Endothelial cell of hepatic sinusoid (primary cell): ENCODE data around the gene COX7A1.
"Not testable (repeated sequence)": the region's sequence is repeated elsewhere in the genome, so short reads cannot be mapped to it uniquely, and the experiment has no call there.

ENCODE experiments used
- in situ Hi-C: cut with HindIII; loops from 2 replicates; pipeline ENCODE4 v1.10.0; 2017; ENCODE audit warnings: low sequenced_read_pairs

COX7A1 gene

DNA sequence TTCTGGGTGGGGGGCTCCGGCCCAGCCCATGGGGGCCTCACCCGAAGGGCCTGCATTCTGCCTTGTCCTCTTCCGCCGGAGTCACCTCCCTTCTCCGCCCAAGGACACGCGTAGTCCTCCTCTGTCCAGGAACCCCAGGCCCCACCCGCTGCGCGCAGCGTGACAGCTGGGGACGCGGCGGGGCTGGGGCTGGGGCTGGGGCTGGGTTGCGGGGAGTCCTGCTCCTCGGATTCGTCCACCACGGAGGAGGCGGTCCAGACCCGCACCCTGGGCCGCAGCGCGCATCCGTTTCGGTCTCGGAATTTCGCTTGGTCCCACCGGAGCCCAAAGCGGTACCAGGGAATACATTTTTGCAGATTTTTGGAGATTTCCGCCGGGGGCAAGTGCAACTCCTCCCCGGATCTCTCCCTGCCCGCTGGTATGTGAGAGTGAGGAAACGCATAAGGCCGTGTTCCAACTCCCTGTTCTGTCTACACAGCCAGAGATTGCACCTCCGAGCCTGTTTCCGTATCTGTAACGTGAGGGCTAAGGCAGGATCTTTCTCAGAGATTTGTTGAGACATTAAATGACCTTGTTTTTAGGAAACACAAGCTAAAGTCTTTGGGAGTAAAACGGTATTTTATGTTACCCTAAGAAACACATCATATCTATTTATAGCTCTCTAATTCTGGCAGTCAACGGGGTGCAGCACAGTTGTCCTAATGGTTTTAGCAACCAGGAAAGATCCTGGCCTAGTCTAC is at the start of gene COX7A1:
COX7A1 (minus strand) TSS at position 96 of the 740 bp plus-strand sequence; CDS start at position 56, 40 bp downstream.
- in situ Hi-C loops: no loop called here

DNA sequence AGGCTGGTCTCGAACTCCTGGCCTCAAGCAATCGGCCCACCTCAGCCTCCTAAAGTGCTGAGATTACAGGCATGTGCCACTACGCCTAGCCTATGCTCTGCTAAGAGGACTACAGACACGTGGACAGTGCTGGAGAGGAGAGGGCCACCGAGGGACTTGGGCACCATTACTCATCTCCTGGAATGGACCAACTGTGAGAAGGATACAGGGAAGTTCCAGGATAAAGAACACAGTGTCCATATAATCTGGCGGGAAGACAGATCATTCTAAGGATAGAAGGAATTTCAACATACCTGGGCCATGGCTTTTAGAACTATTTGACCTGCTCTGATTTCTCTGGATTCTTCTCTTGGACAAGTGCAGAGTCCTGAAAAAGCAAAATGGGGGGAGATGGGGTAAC is 49.4 kb upstream of the COX7A1 start:
- in situ Hi-C loops: no loop called here

DNA sequence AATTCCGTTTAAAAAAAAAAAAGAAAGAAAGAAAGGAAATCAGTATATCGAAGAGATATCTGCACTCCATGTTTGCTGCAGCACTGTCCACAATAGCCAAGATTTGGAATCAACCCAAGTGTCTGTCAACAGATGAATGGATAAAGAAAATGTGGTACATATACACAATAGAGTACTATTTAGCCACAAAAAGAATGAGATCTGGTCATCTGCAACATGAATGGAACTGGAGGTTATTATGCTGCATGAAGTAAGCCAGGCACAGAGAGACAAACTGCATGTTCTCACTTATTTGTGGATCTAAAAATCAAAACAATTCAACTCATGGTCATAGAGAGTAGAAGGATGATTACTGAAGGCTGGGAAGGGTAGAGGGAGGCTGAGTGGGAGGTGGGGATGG is 45.9 kb upstream of the COX7A1 start:
- in situ Hi-C loops: no loop called here

DNA sequence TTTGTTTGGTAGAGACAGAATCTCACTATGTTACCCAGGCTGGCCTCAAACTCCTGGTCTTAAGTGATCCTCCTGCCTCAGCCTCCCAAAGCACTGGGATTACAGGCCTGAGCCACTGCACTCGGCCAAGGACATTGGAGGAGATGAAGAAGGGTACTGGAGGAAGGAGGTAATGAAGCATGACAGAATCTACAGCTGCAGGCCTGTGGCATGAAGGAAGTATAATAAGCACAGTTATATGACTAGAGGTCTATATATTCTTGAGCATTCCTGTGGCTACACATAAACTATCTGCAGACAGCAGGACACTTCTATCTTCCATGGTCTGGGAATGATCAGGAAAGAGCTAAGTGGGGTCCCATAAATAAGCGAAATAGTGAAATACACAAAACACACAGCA is 44.0 kb upstream of the COX7A1 start:
- in situ Hi-C loops: no loop called here

DNA sequence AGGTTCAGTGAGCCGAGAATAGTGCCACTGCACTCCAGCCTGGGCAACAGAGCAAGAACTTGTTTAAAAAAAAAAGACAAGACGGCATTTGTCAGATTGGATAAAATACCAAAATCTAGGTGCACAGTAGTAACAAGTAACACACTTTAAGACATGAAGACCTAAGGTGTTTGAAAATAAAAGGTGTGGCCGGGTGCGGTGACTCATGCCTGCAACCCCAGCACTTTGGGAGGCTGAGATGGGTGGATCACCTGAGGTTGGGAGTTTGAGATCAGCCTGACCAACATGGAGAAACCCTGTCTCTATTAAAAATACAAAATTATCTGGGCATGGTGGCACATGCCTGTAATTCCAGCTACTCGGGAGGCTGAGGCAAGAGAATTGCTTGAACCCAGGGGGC is 34.5 kb upstream of the COX7A1 start:
- in situ Hi-C loops: not testable (repeated sequence)

DNA sequence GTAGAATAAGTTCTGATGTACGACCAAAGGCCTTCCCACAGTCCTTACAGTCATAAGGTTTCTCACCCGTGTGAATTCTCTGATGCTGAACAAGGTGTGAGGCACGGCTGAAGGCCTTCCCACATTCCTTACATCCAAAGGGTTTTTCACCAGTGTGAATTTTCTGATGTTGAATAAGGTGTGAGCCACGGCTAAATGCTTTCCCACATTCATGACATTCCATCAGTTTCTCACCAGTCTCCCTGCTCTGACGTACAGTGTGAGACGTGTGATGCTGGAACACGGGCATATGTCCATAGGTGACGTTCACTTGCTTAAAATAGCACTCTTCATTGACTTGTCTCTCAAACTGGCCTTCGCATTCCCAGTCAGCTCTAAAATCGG is 31.0 kb upstream of the COX7A1 start:
- in situ Hi-C loops: no loop called here

DNA sequence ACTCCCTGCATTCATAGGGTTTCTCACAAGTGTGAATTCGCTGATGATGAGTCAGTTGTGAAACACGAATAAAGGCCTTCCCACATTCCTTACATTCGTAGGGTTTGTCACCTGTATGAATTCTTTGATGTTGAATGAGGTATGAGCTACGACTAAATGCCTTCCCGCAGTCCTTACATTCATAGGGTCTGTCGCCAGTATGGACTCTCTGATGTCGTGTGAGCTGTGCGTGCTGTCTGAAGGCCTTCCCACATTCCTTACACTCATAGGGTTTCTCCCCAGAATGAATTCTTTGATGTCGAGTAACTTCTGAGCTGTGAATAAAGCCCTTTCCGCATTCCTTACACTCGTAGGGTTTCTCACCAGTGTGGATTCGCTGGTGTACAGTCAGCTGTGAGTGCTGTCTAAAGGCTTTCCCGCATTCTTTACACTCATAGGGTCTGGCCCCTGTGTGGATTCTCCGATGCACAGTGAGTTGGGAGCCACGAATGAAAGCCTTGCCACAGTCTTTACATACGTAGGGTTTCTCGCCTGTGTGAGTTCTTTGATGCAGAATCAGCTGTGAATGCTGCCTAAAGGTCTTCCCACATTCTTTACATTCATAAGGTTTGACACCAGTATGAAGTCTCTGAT is 30.5 kb upstream of the COX7A1 start:
- in situ Hi-C loops: no loop called here

DNA sequence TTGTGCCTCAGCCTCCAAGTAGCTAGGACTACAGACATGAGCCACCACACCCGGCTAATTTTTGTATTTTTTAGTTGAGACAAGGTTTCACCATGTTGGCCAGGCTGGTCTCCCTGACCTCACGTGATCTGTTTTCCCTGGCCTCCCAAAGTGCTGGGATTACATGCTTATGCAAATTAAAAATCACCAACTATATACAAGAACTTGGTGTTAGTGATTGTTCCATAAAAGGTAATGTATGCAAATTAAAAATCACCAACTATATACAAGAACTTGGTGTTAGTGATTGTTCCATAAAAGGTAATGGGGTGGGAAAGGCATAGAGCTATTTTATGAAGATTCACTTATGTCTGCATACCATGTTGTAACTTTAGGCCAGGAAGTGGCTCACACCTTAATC is 26.8 kb upstream of the COX7A1 start:
- in situ Hi-C loops: not testable (repeated sequence)

DNA sequence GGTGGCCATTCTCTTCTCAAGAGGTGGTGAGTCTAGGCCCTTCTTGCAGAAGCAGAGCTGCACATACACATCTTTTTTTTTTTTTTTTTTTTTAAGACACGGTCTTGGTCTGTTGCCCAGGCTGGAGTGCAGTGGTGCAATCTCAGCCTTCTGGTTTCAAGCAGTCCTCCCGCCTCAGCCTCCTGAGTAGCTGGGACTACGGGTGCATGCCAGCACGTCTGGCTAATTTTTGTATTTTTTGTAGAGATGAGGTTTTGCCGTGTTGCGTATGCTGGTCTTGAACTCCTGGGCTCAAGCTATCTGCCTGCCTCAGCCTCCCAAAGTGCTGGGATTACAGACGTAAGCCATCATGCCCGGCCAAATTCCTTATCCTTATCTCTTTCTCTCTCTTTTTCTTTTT is 21.6 kb upstream of the COX7A1 start:
- in situ Hi-C loops: not testable (repeated sequence)

DNA sequence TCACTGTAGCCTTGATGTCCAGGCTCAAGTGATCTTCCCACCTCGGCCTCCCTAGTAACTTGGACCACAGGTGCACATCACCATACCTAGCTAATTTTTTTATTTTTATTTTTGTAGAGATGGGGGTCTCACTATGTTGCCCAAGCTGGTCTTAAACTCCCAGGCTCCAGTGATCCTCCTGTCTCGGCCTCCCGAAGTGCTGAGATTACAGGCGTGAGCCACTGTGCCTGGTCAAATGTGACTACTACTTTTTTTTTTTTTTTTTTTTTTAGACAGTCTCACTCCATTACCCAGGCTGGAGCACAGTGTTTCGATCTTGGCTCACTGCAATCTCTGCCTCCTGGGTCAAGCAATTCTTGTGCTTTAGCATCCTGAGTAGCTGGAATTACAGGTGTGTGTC is 20.6 kb upstream of the COX7A1 start:
- in situ Hi-C loops: no loop called here

DNA sequence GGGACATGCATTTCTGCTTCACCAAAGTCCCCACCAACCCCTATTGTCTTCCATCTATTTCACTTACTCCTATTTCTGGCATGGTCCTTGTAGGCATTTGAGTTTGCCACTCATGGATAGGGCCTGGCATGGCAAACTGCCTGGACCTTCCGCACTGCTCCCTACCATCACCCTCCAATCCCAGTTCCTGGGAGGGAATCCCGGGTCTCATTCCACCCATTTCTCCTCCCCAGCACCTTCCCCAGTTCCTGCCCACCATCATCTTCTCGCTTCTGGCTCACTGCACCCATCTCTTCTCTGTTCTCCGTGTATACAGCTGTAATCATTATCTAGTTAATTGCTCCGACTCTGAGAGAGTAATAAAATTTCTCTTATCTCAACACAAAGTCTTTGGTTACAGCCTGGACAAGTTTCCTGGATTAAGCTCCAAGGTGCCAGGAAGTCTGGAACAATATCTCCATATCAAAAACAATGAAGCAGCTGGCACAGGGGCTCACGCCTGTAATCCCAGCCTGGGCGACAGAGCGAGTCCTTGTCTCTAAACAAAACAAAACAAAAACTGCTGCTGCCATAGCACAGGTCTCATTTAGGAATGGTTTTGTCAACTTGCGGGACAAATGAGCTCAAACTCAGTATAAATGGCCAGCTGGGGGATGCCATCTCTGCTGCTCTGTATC is 17.0 kb upstream of the COX7A1 start:
- in situ Hi-C loops: no loop called here

DNA sequence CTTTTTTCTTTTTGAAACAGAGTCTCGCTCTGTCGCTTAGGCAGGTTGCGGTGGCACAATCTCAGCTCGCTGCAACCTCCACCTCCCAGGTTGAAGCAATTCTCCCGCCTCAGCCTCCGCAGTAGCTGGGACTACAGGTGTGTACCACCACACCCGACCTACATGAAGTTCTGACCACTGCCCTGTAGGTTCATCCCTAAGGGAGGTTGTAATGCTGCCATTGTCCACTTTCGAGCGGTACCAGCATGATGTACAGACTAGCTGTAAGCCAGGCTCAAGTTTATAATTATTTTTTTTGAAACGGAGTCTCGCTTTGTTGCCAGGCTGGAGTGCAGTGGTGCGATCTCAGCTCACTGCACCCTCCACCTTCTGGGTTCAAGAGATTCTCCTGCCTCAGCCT is 11.6 kb upstream of the COX7A1 start:
- in situ Hi-C loops: no loop called here

DNA sequence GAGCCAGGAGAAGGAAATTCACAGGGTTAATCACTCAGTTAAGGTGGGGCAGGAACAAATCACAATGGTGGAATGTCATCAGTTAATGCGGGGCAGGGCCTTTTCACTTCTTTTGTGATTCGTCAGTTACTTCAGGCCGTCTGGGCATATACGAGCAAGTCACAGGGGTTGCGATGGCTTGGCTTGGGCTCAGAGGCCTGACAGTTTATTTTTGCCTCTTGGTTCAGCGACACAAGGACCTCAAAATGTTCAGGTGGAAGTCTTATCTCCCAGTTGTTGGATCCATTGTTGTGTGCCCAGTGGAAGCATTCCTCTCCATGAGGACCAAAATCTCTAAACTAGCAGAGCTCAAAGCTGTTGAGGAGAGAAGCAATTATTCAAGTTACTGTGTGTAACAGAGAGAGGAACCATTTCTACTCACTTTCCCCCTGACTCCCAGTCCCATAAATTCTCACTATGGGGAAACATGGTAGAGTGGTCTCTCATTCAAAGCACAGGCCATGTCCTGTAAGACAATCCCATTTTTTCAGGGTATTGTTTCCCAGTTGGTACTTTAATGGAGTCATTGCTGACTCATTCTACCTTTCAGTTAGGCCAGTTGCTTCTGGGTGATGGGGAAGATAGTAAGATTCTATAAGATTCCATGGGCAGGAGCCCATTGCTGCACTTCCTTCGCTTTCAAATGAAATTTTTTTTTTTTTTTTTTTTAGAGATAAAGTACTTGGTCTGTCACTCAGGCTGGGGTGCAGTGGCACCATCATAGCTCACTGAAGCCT is 8.8 kb upstream of the COX7A1 start:
- in situ Hi-C loops: no loop called here

DNA sequence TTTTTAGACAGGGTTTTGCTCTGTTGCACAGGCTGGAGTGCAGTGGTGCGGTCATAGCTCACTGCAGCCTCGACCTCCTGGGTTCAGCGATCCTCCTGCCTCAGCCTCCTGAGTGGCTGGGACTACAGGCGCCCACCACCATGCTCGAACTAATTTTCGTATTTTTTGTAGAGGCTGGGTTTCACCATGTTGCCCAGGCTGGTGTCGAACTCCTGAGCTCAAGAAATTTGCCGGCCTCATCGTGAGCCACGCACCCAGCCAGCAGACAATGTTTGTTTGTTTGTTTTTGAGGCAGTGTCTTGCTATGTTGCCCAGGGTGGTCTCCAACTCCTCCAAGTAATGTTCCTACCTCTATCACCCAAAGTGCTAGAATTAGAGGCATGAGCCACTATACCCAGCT is 879 bp upstream of the COX7A1 start:
- in situ Hi-C loops: no loop called here

DNA sequence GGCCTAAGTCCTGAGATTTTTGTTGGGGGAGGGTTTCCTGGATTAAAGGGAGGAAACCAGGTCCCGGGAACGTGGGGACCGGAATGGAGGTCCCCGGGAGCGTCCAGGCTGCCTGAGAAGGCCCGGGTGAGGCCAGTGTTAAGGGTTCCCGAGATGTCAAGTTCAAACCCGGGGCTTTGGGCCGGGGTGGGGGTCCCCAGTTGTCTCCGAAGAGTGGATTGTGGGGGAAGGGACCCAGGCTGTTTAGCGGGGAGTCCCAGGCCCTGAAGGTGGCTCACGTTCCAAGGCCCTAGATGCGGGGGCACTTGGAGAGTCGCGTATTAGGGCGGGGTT is 262 bp downstream of the COX7A1 start:
- in situ Hi-C loops: no loop called here

DNA sequence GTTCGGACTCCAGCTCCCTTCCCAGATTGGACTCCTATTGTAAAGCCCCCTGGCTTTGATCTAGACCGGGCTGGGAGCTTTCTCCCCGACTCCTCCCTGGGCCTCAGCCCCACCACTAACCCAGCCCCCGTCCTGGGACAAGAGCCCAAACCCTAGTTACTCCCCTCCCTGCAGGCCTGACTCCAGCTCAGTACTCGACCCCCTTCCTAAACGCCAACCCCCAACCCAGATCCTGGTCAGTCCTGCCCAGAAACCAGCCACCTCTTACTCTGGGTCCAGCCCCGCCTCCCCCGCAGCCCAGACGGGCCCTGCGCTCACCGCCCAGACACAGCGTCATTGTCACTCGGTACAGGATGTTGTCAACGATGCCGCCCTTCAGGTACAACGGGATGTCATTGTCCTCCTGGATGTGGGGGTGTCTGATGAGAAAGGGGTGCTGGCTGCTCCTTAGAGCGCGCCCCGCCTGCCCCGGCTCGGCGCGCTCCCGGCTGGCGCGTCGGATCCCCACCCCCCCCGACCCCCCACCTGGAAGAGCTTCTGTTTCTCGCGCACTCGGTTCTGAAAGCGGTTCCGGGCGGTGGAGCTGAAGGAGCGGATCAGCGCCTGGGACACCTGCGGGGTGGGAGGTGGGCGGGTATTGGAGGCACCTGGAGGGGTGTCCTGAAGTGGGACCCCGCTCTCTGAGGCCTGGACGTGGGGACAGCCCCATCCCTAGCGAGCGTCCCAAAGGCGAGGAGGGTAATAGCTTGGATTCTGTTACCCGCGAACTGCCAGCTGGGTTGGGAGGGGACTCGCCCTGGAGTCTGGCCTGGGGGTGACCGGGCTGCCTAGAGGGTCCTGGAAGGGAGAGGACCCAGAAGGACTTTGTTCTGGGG is 866 bp downstream of the COX7A1 start:
- in situ Hi-C loops: no loop called here

DNA sequence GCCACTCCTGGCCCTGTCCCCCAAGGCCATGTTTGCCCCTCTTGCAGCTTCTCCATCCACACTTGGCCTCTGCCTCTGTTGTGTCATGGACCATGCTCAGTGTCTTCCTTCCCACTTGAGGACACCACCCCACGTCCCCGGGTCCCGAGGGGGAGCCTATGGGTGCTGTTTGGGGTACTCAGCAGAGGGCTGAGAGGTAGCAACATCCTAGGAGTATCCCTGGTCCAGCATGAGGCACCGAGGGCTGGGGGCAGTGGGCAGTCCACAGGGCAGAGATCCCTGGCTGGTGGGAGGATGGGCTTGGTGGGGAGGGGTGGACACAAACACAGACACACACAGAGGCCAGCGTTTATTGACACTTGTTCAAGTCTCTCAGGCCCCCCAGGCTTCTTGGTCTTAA is 1.7 kb downstream of the COX7A1 start:
- in situ Hi-C loops: no loop called here

DNA sequence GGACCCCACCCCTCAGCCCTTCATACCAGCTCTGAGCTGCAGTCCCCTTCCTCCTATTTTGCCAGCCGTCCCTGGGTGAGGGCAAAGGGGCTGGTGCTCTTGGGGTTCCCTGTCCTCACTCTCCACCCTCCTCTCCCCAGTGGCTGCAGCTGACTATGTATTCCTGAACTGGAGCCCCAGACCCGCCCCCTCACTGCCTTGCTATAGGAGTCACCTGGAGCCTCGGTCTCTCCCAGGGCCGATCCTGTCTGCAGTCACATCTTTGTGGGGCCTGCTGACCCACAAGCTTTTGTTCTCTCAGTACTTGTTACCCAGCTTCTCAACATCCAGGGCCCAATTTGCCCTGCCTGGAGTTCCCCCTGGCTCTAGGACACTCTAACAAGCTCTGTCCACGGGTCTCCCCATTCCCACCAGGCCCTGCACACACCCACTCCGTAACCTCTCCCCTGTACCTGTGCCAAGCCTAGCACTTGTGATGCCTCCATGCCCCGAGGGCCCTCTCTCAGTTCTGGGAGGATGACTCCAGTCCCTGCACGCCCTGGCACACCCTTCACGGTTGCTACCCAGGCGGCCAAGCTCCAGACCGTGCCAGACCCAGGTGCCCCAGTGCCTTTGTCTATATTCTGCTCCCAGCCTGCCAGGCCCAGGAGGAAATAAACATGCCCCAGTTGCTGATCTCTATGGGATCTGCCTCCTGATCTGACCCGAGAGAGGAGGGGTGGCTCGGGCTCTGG is 2.4 kb downstream of the COX7A1 start:
- in situ Hi-C loops: no loop called here

DNA sequence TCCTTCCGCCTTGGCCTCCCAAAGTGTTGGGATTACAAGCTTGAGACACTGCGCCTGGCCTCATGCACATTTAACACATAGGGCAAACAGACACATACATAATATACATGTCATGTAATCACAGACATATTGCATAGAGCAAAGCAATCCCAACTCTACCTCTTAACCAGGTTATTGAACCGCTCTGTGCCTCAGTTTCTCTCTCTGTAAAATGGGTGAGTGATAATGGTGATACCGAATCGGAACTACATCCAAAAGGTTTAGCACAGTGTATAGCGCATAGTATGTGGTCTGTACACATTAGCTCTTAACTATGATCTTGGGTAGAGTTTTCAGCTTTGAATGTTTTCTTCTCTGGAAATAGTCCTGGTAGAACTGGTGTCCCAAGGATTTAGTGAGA is 7.6 kb downstream of the COX7A1 start:
- in situ Hi-C loops: no loop called here

DNA sequence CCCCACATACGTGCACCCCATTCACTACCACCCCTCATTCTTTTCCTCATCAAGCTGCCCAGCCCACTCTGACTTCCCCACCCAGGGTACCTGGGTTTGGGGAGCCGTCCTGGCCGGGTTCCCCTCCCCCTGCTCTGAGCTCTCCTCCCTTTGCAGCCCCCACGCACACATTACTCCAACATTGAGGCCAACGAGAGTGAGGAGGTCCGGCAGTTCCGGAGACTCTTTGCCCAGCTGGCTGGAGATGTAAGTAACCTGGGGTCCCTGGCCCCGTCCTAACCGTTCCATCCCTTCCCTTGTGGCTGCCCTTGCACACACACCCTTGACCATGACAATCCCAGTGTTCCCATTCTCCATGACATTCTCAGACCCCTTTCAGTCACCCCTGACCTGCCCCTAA is 9.8 kb downstream of the COX7A1 start:
- in situ Hi-C loops: no loop called here
